ENCODE results near the gene CDK6.

DNA sequence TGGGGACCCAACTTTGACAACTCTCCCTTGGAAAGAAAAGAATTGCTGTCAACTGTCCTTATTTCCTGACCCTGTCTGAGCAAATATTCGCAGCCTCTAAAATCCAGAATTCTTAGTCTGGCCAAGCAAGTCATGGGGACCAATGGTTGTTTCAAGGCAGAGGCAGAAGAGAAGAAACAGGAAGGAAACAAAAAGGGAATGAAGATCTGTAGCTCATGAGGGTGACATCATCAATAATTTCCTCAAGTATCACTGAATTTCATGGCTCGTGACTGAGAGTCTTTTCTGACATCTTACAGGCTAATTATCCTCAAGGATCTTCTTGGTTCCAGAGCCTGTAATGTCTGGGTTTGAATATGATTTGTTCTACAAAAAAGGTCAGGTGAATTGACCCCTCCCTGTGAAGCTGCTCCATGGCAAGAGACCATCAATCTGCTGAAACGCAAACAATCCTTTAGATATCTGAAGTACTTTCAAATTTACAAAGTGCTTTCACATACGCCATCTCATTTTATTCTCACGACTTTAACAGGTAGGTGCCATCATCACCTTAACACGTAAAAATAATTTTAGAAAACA lies 5.8 kb downstream of the CDK6 start:
- TF ChIP-seq POLR2A (IDR thresholded peaks at IDR 0.05): no peak
- TF ChIP-seq, protein P1, sequence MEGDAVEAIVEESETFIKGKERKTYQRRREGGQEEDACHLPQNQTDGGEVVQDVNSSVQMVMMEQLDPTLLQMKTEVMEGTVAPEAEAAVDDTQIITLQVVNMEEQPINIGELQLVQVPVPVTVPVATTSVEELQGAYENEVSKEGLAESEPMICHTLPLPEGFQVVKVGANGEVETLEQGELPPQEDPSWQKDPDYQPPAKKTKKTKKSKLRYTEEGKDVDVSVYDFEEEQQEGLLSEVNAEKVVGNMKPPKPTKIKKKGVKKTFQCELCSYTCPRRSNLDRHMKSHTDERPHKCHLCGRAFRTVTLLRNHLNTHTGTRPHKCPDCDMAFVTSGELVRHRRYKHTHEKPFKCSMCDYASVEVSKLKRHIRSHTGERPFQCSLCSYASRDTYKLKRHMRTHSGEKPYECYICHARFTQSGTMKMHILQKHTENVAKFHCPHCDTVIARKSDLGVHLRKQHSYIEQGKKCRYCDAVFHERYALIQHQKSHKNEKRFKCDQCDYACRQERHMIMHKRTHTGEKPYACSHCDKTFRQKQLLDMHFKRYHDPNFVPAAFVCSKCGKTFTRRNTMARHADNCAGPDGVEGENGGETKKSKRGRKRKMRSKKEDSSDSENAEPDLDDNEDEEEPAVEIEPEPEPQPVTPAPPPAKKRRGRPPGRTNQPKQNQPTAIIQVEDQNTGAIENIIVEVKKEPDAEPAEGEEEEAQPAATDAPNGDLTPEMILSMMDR (IDR thresholded peaks at IDR 0.05): no peak
- TF ChIP-seq EP300 (IDR thresholded peaks at IDR 0.05): no peak
- no peak for TF ChIP-seq POLR2AphosphoS5 (IDR thresholded peaks at IDR 0.05)
